HG03520 (cell line): Measurements from ENCODE around the gene NNMT.

Experiments used
- ATAC-seq: cut with Tn5 transposase; IDR thresholded peaks from one replicate; pipeline ENCODE4 v1.9.1; 2021; ENCODE audit warnings: mild to moderate bottlenecking, moderate library complexity; ENCODE audit not compliant: unreplicated experiment

Gene NNMT

DNA sequence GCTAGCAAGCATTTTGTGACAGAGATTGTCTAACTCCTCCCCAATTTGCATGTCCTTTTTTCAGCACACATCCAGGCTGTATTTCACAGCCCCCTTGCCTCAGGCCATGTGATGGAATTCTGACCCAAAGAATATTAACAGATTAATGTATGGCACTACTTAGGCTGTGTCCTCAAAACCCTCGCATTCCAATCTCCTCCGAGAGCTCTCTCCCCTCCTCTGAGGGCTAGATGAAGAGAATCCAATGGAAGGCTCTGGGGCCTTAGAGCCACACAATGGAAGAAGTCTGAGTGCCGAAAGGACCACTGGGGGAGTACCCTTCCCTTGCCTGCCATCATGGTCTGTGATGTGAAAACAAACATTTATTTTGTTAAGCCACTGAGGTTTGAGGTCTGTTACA, 13.7 kb upstream of the NNMT start:
- ATAC-seq = no peak

DNA sequence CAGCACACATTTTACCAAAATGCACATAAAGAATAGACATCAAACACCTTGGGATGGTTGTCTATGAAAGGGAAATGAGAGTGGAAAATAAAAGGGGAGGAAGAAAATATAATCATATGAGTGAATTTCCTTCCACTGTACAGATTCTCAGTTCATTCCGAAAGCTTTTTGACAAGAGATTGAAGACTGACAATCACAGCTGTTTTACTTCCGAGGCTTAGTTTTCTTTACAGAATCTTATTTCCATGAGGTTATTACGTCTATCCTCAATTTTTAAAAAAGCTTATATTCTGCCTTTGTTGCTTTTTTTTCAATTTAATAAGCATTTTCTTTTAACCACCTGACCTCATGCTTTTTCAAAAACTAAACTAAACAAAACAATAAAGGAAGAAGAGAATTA, 12.8 kb upstream of the NNMT start:
- ATAC-seq = no peak

DNA sequence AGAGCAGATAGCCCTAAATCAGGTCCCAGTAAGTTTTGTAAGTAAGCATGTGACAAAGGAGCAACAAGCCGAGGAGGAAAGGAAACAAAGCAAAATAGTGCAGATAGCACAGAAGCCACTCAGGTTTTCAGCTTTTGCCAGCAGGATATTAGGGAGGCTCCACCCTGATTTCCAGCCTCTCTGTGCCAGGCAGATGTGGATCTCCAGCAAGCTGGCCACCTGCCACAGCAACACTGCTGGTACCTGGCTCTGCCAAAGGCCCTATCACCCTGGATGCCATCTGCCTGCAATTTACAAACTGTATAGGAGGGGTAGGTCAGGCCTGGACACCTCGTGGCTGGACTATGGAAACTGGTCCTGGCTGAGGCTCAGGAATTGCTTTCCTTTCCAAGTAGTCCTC, 12.2 kb upstream of the NNMT start:
- ATAC-seq = no peak

- ATAC-seq = no peak
Observed at GRCh38 chr11:114284914-114285313, 11.3 kb upstream of the NNMT start.

GRCh38 chr11:114285599-114285998, 10.6 kb upstream of the NNMT start:
- no peak for ATAC-seq

DNA sequence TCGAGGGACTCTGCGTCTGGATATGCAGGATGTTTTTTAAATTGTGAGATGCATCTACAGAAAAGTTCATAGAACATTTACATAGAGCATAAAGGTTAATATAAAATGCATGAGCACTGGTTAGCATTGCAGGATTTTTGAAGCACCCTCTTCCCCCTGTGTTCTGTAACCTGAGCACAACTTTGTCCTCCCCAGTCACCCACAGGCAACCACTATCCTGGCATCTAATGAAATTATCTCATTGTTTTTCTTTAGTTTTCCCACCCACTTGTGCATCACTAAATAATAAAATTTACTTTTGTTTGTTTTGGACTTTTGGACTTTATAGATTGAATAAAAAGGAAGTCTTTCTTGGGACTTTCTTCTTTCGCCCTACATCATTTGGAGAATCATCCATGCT, 10.0 kb upstream of the NNMT start:
- ATAC-seq = no peak

GRCh38 chr11:114287154-114287553, 9.0 kb upstream of the NNMT start:
- no peak for ATAC-seq

DNA sequence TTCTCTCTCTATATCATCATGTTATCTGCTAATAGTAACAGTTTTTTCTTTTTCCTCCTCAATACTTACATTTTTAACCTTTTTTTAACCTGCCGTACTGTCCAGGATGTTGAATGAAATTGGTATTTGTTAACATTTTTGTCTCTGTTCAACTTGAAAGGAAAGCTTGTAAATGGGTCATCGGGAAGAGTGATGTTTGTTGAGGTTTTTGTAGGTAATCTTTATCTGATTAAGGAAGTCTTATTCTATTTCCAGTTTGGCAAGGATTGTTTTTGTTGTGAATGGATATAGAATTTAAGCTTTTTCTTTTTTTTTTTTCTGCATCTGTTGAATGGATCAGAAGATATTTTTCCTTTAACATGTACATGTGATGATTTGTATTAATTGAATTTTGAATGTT, 8.1 kb upstream of the NNMT start:
- no peak for ATAC-seq

- no peak for ATAC-seq
Observed at GRCh38 chr11:114289779-114290178, 6.4 kb upstream of the NNMT start.

GRCh38 chr11:114290503-114291235, 5.5 kb upstream of the NNMT start:
- no peak for ATAC-seq

DNA sequence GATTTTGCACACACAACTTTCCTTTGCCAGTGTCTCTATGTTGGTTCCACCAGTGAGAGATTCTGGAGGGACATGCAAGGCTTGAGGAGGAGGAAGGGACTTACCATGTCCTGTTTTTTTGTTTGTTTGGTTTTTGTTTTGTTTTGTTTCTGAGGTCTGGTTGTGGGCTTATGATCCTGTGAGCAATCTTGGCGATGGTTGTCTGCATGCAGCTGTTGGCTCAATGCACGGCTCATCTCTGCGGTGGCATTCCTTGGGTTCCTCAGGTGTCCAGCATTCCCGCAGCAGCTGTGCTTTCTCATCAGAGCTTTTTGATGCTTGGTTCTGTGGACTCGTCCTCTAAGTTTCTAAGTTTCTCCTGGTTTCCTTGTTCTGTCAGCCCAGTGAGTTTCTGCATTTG, 4.8 kb upstream of the NNMT start:
- no peak for ATAC-seq

DNA sequence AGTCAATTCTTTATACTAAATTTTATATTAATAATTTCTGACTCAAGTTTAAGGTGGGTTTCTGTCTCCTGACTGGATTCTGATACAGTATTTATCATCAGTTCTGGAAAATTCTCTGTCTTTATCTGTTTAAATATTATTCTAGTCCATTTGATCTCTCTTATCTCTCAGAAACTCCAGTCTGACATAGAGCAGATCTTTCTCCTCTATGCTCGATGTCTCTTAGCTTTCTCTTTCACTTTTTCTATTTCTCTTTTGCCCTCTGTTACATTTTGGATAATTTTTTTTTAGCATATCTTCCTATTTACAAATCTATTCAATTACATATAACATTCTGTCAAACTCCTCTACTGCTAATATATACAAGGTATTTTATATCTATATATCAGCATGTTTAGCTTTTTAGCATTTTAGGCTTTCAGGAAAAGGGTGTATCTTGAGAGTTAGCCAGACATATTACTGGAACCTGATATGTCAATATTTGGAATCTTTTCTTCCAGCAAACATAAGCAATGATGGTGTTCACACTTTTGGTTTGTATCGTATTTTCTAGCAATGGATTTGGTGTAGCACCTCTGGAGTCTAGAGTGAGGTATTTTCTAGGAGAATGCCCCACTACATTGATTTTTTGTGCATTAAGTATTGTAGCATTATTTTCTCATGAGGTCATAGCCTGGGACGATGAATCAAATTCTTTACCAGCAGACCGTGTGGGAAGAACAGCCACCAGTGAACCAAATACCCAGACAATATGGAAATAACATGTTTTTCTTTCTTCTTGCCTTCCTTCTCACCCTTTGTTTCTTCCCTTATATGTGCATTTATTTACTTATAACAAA, 4.1 kb upstream of the NNMT start:
- ATAC-seq = no peak

DNA sequence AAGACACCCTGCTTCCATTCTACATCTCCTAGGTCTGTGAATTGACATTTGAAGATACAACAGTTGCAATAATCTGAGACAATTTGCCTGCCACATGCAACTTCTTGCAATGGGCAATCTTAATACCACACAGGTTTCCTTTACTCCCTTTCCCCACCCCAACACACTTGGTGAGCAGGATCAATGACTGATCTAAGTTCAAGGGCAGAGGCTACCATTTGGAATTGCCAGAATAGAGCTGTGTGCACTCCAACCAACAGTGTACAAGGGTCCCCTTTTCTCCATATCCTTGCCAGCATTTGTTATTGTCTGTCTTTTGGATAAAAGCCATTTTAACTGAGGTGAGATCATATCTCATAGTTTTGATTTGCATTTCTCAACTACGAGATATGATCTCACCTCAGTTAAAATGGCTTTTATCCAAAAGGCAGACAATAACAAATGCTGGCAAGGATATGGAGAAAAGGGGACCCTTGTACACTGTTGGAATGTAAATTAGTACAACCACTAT, 2.9 kb upstream of the NNMT start:
- ATAC-seq = no peak

DNA sequence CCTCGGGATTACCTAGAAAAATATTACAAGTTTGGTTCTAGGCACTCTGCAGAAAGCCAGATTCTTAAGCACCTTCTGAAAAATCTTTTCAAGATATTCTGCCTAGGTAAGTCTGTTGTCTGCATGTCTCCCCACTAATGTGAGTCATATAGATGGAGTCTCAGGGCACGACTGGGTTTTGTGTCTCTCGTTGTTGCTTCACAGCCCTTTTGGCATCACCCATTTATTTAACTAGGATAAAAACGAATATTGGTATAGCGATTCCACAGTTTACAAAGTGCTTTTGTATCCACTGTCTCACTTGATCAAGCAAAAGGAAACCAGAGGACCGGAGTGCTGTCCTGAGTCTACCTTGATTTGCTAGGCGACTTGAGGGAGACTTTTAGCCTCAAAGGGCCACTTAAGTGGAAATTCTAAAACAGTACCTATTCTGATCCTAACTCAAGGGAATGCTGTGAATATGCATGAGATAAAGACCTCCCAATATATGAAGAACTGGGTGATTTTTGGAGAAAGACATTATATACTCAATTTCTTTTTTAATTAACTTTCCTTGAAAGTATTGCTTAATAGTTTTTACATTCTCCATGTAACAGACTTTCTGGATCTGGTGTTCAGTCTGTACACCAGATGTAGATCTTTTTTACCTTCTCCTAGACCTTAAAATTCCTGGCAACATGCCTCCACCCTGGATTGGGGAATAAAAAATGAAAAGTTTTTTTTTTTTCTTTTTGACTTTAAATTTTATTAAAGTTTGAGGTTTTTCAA, 590 bp downstream of the NNMT start:
- no peak for ATAC-seq

GRCh38 chr11:114297806-114298709, 1.9 kb downstream of the NNMT start:
- no peak for ATAC-seq

GRCh38 chr11:114298710-114299109, 2.5 kb downstream of the NNMT start:
- no peak for ATAC-seq

GRCh38 chr11:114301088-114301487, 4.9 kb downstream of the NNMT start:
- no peak for ATAC-seq

DNA sequence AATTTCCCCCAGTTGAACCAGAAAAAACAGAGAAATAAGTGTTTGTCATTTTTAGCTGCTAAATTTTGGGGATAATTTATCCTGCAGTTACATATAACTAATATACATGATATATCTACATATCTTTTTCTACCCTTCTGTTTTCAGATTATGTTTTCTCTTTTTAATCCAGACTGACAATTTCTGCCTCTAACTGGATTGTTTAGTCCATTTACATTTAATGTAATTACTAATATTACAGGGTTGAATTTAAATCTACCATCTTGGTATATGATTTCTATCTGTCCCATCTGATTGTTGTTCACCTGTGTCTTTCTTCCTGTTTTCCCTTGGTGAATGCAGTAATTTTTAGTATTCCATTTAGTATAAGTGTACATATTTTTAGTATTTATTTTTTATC, 5.7 kb downstream of the NNMT start:
- no peak for ATAC-seq

- ATAC-seq = no peak
Observed at GRCh38 chr11:114302663-114303062, 6.5 kb downstream of the NNMT start.

DNA sequence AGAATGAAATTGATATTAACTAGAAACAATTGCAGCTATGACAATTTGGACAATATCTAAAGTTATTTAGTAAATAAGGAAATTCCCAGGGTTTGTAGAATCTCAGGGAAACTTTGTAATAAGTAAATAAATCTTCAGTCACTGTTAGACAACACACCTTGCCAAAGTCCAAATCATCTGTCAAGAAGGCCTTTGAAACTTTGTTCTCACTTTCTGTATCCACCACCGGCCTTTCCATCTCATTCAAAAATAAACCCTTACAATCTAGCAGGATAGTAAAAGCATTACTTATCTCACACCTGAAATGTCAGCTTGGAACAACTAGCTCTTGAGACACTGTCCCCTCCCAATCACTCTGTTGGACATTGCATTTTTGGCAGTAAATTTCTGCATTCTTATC, 7.9 kb downstream of the NNMT start:
- ATAC-seq = no peak
